HG03280 (cell line): ENCODE measurements around the gene TTLL1.

Source experiments
- ATAC-seq: cut with Tn5 transposase; IDR thresholded peaks from one replicate; pipeline ENCODE4 v1.9.1; 2021; ENCODE audit warnings: mild to moderate bottlenecking, moderate library complexity; ENCODE audit not compliant: unreplicated experiment

Gene TTLL1

GRCh38 chr22:42994917-42995562 is 94.2 kb downstream of the TTLL1 start:
- ATAC-seq = no peak

DNA sequence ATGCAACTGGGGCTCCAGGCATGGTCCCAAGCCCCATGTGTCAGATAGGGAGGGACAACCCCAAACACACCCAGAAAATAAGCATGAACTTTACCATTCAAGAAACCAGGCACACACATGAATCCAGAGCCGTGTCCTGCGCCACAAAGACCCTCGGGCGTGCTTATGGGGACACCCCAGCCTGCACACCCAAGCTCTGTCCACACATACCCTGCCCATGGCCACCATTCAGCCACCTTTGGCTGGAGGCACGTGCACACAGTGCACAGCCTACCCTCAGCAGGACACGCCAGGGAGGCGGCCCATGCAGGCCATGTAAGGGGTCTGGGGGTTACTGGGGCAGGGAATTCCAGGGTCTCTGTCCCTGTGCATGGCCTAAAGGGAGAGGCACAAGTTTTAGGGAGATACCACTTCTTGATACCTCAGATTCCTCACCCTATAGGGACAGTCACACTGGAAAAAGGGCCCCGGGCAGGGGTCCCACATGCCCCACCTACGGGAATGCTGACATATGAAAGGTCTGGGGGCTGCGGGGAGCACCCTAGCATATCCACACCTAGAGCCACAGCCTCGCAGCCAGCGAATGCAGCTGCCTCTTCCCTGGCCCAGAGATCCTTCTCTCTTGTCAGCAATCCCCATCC is 94.8 kb downstream of the TTLL1 start:
- no peak for ATAC-seq

GRCh38 chr22:42993651-42994275 is 95.4 kb downstream of the TTLL1 start:
- ATAC-seq = no peak

GRCh38 chr22:42992886-42993479 is 96.2 kb downstream of the TTLL1 start:
- no peak for ATAC-seq

DNA sequence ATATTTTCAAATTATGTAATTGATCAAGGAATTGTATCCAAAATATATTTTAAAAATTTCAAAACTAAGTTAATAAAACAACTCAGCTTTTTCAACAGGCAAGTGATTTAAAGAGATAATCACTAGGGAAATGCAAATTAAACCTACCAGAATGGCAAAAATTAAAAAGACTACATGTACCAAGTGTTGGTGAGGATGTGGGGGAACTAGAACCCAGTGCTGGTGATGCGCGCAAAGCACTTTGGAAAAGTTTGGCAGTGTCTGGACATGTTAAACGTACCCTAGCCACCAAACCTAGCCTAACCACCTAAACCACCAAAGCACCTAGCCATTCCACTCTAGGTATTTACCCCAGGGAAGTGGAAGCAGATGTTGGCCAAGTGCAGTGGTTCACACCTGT is 97.1 kb downstream of the TTLL1 start:
- no peak for ATAC-seq

DNA sequence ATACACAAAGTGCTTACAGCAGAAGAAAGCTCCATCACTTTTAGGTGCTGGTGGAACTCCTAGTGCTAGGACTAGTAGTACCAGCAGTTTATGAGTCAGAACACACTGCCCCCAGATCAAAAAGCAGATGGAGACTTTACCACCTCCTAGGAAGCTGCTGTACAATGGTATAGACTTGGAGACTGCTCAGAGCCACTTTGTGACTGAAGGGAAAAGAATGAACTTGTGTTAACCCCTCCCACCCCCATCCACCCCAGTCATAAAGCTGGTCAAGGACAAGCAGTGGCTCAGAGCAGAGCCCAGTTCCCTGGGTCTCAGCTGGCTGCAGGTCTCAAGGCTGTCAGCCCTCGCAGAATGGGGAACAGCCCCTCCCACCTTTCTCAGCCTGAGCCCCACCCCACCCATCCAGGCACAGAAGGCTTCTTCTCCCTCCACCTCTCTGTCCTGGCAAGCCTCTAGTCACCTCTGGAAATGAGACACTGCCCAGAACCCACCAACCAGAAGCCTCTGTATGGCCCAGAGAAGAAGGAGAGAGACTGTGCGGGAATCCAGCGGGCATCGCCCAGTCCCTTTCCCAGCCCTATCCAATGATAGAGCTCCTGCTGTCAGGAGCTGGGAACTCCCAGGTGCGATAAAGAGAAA is 98.1 kb downstream of the TTLL1 start:
- ATAC-seq = no peak

DNA sequence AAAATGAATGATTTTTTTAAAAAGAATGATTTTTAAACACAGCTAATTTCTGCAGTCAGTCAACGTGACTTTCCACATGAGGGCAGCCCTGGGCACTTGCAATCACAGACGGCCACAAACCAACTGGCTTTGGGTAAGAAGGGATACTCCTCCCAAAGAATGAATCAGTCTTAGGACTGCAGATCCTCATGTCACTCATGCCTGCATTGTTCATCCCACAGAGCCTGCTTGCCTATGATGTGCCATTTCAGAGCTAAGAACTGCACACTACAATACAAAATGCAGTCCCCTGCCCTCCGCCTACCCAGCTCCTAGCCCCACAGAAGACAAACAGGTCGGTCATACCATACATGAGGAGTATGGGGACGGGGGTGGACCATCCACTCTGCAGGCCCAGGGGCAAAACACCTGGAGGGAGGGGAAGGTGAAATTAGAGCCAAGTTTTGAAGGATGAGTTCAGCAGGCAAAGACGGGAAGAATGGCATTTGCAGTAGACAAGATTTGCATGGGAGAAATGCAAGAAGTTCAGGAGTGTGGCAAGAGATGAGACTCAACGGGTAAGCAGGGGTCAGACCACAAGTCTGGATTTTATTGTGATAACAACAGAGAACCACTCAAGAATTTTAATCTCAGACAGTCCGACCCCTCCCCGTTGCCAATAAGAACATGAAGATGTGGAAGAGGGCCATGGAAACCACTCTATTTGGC is 98.9 kb downstream of the TTLL1 start:
- ATAC-seq = no peak
